Fibroblast of skin of left quadriceps (primary cell): ENCODE measurements around the gene DOC2A.
"Not testable (repeated sequence)": the region's sequence is repeated elsewhere in the genome, so short reads cannot be mapped to it uniquely, and the experiment has no call there.

Experiments used
- DNase-seq, 2 experiments: peaks; one replicate each; pipeline ENCODE4 v3.0.0-alpha.2; 2013; ENCODE audit warnings: low read depth in 2 of 2

Gene DOC2A

GRCh38 chr16:30027588-30028437, 17.0 kb upstream of the DOC2A start:
- no peak for DNase-seq

- DNase-seq, result no peak
These were observed 15.6 kb upstream of the DOC2A start for GRCh38 chr16:30026449-30026848.

- no peak for DNase-seq
These were observed 14.7 kb upstream of the DOC2A start for GRCh38 chr16:30025574-30025973.

GRCh38 chr16:30025156-30025555, 14.3 kb upstream of the DOC2A start:
- no peak for DNase-seq

- DNase-seq, result no peak
These were observed 13.6 kb upstream of the DOC2A start for GRCh38 chr16:30024451-30024850.

- no peak for DNase-seq
These were observed 12.8 kb upstream of the DOC2A start for GRCh38 chr16:30023586-30023985.

- DNase-seq, result no peak
These were observed 12.1 kb upstream of the DOC2A start, which contains the start of gene C16orf92 for GRCh38 chr16:30022887-30023286. Gene C16orf92, plus strand, starts transcription at chr16:30023198. Its CDS starts 143 bp downstream, at chr16:30023341.

GRCh38 chr16:30018731-30019158, 7.9 kb upstream of the DOC2A start:
- DNase-seq, result no peak

- DNase-seq, result not testable (repeated sequence)
These were observed 7.1 kb upstream of the DOC2A start for GRCh38 chr16:30017937-30018336.

GRCh38 chr16:30017277-30017656, 6.4 kb upstream of the DOC2A start:
- DNase-seq, result no peak

- no peak for DNase-seq
These were observed 5.9 kb upstream of the DOC2A start for GRCh38 chr16:30016555-30017276.

- DNase-seq, result not testable (repeated sequence)
These were observed 4.6 kb upstream of the DOC2A start for GRCh38 chr16:30015450-30015849.

- not testable (repeated sequence) for DNase-seq
These were observed 1.8 kb upstream of the DOC2A start for GRCh38 chr16:30012598-30012997.

- DNase-seq, result no peak
These were observed 1.1 kb upstream of the DOC2A start for GRCh38 chr16:30011714-30012504.

- DNase-seq, result no peak
These were observed 610 bp downstream of the DOC2A start for GRCh38 chr16:30009990-30010843.

- DNase-seq, result no peak
These were observed 1.6 kb downstream of the DOC2A start for GRCh38 chr16:30009085-30009862.

- no peak for DNase-seq
These were observed 3.4 kb downstream of the DOC2A start for GRCh38 chr16:30007378-30007895.

GRCh38 chr16:30006659-30007377, 4.0 kb downstream of the DOC2A start:
- no peak for DNase-seq

GRCh38 chr16:30006095-30006473, 4.7 kb downstream of the DOC2A start:
- DNase-seq, result no peak
